Measurements from ENCODE around the gene WDR90. TPM values are rescaled to one million over a fixed set of nuclear protein-coding genes. Genes with fewer than 3 reads are reported as not detected.

WDR90 gene
- total RNA-seq, 4 donors from 2014 or later, result 6.7 to 30.1 (median 8.4) TPM

DNA sequence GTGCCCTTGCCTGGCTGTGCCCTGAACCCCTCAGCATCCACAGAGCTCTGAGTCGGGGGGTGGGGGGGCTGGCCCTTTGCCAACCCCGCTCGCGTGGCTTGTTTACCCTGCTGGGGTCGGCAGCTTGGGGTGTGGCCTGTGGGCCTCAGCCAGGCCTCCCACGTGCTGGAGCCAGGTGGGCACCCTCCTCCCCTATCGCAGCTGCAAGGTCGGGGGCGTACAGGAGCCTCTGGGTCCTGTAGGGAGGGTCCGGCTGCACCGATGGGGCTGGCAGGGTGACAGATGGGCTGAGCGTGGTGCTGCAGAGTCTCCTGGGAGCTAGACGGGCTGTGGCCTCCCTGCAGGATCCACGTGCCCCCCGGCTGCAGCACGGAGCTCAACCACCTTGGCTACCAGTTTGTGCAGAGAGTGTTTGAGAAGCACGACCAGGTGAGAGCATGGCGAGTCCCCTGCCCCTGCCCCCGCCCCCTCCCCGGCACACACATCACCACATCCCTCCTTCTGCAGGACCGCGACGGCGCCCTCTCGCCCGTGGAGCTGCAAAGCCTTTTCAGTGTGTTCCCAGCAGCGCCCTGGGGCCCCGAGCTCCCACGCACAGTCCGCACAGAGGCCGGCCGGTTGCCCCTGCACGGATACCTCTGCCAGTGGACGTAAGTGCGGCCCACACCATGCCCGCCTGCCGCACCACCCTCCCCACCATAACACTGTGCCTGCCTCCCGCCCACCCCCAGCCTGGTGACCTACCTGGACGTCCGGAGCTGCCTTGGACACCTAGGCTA lies 22.4 kb downstream of the WDR90 start:
- TF ChIP-seq, protein P1, sequence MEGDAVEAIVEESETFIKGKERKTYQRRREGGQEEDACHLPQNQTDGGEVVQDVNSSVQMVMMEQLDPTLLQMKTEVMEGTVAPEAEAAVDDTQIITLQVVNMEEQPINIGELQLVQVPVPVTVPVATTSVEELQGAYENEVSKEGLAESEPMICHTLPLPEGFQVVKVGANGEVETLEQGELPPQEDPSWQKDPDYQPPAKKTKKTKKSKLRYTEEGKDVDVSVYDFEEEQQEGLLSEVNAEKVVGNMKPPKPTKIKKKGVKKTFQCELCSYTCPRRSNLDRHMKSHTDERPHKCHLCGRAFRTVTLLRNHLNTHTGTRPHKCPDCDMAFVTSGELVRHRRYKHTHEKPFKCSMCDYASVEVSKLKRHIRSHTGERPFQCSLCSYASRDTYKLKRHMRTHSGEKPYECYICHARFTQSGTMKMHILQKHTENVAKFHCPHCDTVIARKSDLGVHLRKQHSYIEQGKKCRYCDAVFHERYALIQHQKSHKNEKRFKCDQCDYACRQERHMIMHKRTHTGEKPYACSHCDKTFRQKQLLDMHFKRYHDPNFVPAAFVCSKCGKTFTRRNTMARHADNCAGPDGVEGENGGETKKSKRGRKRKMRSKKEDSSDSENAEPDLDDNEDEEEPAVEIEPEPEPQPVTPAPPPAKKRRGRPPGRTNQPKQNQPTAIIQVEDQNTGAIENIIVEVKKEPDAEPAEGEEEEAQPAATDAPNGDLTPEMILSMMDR (IDR thresholded peaks at IDR 0.05; ENCODE audit: low read depth), result no peak

DNA sequence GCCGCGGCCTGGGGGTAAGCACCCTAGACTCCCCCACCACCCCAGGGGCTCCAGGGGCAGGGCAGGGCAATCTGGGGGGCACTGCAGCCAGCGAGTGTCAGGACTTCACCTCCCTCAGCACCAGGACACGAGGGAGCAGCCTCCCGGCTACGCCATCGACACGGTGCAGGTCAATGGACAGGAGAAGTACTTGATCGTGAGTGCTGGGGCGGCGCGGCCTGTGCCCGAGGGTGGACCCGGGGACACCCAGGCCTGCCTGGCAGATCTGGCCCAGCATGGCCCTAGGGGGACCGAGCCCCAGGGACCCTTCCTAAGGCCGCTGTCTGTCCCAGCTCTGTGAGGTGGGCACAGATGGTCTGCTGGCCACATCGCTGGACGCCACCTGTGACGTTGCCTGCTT lies 23.2 kb downstream of the WDR90 start:
- TF ChIP-seq, protein P1 (IDR thresholded peaks at IDR 0.05; ENCODE audit: low read depth), result no peak

DNA sequence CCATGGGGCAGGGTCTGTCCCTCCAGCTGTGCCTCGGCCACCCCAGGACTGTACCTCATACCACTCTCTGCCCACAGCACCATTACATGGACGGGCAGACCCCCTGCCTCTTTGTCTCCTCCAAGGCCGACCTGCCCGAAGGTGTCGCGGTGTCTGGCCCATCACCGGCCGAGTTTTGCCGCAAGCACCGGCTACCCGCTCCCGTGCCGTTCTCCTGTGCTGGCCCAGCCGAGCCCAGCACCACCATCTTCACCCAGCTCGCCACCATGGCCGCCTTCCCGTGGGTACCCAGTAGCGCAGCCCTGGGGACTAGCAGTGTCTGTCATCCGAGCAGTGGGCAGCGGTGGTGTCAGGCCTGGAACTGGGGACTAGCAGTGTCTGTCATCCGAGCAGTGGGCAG lies 23.7 kb downstream of the WDR90 start:
- TF ChIP-seq, protein P1 (IDR thresholded peaks at IDR 0.05; ENCODE audit: low read depth), result no peak

DNA sequence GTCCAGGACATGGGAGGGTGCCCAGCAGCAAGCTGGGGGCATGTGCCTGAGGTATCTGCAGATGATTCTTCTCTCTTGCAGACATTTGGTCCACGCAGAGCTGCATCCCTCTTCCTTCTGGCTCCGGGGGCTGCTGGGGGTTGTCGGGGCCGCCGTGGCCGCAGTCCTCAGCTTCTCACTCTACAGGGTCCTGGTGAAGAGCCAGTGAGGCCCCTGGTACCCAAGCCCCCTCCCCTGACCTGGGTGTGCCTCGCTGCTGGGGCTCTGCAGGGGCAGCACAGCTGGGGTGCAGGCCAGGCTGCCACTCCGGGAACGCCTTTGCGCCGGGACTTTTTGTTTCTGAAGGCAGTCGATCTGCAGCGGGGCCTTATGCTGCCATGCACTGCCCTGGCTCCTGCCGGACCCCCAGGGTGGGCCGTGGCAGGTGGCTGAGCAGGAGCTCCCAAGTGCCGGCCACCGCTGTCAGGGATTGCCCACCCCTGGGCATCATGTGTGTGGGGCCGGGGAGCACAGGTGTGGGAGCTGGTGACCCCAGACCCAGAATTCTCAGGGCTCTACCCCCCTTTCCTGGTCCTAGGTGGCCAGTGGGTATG lies 24.3 kb downstream of the WDR90 start:
- TF ChIP-seq, protein P1 (IDR thresholded peaks at IDR 0.05; ENCODE audit: low read depth), result no peak

DNA sequence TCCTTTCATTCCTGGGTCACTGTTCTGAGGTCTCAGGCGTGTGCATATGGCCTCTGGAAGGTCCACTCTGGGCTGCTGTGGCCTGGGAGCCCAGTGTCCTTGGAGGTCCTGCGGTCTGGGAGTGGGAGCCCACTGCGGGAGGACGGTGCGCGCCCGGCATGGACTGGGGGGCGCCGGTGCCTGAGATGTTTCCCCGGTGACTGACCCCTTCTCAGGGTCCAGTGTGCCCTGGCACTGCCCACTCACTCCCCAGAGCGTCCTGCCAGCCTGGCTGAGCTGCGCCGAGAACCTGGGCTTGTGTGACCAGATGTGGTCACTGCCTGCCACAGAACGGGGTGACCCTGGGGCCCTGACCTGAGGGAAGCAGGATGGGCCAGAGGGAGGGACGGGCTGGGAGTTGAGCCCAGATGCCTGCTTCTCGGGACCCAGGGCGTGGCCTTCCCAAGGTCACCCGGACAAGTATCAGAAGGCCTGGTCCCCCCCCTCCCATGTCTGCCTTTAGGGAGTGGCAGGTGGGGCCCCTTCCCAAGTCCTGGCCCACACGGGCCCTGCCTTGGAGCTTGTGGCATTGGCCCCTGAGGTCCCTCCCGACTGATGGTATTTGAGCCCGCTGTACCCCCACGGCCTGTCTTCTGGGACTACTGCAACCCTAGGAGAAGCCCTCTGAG lies 25.2 kb downstream of the WDR90 start:
- TF ChIP-seq, protein P1 (IDR thresholded peaks at IDR 0.05; ENCODE audit: low read depth), result no peak

DNA sequence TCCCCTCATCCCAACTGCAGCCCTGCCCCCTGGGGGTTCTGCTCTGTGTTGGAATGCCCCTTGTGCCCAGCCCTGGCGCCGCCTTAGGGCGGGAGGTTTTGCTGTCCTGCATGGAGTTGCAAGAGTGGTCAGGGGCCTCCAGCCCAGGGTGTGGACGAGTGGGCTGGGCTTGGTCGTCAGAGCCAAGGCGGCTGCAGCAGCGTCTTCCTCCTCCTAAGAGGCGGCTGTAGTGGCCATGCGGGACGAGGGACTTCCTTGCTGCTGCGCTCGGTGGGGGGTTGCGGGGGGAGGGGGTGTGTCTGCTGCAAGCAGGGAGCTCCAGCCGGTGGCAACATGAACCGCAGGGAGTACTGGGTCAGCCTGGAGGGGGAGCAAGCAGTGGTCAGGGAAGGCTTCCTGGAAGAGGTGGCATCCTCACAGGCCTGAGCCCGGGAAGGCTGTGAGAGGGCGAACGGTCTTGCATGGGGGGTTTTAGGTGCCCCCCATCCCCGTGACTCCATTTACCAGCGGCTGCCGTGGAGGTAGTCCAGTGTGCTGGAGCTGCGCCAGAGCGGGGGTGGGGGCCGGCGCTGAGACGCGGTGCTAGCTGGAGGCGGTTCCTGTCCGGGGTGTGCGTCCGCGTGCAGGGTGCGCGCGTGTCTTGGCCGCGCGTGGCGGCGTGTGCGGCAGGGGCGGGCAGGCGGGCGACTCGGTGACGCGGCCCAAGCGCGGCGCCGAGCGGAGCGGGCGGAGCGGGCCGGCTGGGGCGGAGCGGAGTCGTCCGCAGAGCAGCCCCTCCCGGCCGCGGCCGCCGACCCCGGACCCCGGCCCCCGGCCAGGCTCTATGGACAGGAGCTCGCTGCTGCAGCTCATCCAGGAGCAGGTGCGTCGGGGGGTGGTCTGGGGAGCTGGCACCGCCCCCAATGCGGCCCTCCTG lies 26.1 kb downstream of the WDR90 start, which contains the start of gene RHBDL1:
Gene RHBDL1, plus strand, starts transcription at position 704 of the 916 bp plus-strand sequence. Its CDS starts 120 bp downstream, at position 824.
- TF ChIP-seq, protein P1 (IDR thresholded peaks at IDR 0.05; ENCODE audit: low read depth), result no peak
